HG03066 (cell line): ENCODE data around the gene TNIP2.
"Not testable (repeated sequence)": the region's sequence is repeated elsewhere in the genome, so short reads cannot be mapped to it uniquely, and the experiment has no call there.

Source experiments
- ATAC-seq: cut with Tn5 transposase; IDR thresholded peaks from one replicate; pipeline ENCODE4 v1.9.1; 2021; ENCODE audit warnings: low read depth; ENCODE audit not compliant: unreplicated experiment

Gene TNIP2

DNA sequence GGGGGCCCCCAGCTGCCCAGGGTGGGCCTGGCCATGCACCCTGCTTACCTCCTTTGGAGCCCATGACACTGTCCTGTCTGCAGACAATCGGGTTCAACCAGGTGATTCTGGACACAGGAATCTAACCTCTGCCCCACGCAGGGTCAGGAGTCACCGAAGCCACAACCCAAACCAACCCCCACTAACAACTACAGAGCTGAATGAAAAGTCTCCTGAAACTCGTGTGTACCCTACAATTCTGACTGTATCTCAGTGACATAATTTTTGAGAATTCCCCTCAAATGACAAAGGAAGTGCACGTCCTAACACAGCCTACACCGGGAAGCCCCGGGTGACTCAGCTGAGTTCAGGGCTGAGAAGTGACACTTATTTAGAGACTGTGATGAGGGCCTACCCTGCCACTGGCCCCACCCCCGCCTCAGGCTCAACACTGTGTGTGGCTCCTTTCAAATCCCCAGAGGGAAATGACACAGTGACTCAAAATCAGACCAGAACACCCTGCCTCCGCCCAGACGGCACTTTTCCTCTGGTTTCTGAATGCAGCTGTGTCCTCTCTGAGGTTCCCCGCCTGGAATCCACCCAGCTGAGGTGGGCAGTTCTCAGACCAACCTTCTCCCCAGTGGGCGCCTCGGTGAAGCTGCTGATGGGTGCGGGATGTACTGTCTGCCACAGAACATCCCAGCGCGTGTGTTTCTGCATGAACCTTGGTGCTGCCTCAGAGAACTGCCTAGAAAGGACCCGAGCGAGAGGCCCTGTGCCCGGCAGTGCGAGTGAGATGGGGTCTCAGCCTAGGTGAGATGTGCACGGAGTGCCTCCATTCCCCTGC lies 9.9 kb downstream of the TNIP2 start:
- peak; percentile 92 for ATAC-seq

DNA sequence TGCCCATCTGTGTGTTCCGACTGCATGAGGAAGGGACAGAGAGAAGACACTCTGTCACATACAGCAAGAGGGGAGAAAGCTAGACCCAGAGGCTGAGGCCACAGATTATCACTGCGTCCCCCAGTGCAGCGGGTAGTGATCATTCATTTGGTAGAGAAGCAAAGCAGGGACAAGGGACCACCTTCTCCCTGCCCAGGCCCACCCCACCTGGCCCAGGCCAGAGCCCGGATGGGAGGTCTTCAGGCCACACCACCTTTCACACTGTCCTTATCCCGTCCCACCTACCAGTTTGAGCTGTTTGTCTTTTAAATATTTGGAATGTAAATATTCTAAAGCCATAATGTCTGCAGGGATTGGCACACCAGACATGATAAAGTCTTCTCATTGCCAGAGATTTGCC lies 10.6 kb downstream of the TNIP2 start:
- ATAC-seq, result no peak

DNA sequence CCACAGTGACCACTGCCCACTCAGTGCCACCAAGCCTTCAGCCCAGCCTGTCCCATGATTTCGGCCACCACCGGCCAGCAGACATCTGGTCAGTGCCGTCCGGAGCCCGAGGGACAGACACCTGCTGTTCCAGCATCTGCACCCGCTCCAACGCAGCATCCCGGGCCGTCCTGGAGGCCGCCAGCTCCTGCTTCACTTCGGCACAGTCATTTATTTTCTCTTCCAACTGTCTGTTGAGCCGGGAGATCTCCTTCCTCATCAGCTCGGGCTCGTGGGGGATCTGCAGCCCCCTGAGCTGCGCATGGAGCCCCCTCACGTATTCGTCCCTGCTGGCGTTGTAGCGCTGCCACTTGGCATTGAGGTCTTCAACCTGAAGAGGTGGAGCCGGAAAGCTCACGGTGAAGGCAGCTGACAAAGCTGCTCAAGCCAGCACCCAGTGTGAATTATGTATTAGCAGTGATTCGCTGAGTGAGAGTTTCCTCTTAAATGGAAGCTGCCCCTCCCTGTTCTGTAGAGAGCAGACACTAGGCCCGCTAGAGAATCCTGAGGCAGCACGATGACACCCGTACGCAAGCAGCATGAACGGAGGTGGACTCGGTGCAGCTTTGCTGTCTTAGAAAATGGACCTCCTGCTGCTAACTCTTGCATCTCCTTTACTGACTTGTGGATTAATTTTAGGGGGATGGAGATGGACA lies 11.4 kb downstream of the TNIP2 start:
- ATAC-seq, result no peak

DNA sequence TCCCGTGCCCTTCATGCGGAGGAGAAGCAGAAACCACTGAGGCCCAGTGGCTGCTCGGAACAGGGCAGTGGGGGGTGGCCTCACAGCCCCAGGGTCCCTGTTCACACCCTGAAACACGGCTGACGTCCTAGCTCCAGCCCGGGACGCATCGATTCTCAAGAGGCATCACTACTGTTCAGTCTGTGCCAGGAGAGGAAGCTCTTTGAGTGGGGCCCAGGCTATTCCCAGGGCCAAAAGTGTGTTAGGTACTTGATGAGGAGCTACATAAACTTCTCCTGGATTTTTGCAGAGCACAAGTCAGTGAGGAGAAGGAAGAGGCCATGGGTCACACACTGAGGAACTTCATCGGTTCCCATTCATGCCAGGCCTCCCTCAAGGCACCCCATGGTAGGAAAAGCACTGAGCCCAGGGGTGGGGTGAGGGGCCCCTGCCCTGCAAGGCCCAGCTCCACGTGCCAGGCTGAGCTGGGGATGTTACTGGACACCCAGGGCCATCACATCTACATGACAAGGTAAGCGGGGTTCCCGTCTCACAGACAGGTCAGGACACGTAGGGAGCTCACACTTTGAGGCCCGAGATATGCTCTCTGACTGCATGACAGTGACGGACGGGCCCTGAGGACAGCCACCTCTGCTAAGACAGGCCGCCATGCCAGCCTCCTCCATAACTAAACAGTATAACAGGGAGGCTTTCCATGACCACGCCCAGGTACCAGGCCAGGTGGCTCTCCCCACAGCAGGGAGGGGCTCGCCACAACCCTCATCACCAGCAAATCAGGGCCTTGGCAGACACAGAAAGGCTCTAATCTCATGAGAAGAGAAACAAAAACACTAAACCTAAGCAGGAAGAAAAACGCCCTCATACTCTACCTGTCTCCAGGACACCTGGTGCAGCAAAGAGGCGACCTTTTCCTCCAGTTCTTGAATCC lies 12.4 kb downstream of the TNIP2 start:
- ATAC-seq, result no peak

DNA sequence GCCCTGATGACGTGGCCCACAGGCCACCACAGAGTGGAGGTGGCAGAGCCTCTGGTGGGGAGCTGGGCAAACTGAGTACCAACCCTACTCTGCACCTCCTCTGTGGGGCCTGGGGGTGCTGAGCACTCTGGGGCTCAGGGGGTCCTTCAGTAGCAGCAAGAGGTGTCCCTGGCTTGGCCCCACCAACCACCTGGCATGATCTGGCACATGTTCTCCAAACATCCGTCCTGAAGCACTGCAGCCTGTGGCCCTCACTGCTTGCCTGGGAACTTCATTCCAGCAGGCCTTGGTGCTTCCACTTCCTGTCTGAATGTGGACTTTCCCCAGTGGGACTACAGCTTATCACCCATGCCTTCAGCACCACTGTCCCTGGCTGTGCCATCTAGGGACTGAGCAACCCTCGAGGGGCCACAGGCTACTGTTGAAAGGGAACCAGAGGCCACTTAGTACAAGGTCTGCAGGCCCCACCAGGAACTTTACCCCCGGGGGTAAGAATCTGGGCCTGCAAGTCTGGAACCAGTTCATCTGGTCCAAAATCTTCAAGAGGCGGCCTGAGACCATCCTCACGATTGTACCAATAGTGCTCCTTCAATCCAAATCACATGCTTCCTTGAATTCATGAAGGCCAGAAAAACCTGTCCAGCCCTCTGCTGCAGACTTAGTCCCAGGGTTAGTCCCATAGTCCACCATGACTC lies 13.2 kb downstream of the TNIP2 start:
- no peak for ATAC-seq

DNA sequence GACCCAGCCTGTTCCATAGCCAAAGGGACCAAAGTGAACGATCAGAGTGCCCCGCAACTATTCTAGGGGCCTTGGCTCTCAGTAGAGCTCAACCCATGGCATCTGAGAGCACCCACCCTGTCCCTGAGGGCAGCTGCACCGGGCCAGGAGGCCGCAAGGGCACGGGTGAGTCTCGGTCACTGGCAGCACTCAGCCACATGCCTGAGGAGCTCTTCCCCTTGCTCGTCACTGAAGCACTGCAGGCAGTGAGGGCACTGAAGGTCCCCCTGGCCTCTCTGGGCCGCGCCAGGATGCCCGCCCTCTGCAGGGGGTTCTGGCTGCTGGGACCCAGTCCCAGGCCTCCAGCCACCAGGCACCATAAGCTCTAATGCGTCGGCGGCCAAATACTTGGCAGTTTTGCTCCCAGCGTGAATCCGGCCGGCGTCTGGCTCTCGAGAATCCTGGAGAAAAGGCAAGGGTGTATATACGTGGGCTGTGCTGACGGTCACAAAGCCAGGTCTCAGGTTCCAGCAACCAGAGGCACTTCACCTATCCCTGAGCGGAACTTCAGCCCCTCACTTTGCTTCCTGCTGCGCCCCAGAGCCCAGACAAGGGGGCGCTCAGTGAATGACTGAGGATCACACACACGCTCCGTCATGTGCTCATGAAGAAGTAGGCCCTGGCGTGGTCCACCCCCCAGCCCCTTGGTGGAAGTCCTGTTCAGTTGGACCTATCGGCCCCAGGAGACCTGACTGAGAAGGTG lies 13.9 kb downstream of the TNIP2 start:
- no peak for ATAC-seq

GRCh38 chr4:2741626-2742025 lies 14.5 kb downstream of the TNIP2 start:
- no peak for ATAC-seq

DNA sequence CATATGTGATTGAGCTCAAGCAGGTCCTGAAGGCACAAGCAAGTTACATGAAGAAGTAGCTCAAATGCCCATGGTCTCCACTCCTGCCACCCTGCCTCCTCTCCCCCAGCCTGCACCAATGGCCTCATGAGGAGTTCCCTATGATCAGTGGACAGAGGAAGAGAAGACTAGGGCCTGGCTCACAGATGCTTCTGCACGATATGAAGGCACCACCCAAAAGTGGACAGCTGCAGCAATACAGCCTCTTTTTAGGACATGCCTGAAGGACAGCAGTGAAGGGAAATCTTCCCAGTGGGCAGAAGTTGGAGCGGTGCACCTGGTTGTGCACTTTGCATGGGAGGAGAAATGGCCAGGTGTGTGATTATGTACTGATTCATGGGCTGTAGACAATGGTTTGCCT lies 17.8 kb downstream of the TNIP2 start:
- ATAC-seq, result not testable (repeated sequence)

- no peak for ATAC-seq
These were observed 20.3 kb downstream of the TNIP2 start for GRCh38 chr4:2735869-2736268.

- ATAC-seq, result no peak
These were observed 21.5 kb downstream of the TNIP2 start for GRCh38 chr4:2734612-2735011.

GRCh38 chr4:2733844-2734574 lies 22.1 kb downstream of the TNIP2 start:
- no peak for ATAC-seq

GRCh38 chr4:2733001-2733843 lies 22.9 kb downstream of the TNIP2 start:
- ATAC-seq, result no peak

DNA sequence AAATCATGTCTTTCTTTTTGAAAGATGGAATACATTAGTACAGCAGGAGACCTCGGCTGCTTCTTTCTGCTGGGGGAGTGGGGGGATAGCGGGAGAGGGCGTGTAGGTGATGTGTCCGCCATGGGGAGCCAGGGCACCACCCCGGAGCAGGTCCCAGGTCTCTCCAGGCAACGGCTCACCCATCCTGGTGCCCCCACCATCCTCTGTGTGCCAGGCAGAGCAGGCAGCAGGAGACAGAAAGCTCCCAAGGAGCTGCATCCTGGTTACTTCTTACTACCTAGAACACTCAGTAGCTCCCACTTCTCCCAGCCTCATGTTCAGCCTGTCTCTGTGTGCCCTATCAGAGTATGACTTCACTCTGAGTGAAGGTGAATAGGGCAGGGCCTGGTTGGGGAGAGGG lies 23.6 kb downstream of the TNIP2 start:
- no peak for ATAC-seq

DNA sequence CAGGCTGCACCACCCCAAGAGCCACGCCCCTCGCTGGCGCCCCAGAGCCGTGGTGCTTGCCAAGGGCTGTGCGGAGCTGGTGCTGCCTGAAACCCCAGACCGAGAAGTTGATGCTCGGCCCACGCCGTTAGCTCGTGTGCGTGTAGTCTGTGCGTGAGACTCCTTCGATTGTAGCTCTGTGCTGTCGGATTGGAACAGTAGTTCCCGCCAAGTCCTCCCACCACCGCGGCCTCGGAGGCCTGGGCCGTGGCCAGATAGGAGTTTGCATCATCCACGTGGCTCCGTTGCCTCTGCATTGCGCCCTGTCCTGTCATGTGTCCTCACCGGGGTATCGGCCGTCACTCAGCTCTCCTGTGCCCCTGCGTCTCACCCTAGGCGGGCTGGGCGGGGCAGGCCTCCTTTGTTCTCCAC lies 24.2 kb downstream of the TNIP2 start:
- no peak for ATAC-seq

DNA sequence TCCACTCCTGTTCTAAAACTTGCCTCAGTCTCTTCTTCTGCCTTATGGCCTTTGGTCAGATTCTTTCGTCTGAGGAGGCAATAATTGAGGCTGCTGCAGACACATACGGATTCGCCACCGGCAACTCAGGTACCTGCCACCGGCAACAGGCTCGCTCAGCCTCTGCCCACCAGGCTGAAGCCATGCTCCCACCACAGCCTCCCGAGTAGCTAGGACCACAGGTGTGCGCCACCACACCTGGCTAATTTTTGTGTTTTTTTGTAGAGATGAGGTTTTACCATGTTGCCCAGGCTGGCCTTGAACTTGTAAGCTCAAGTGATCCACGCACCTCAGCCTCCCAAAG lies 26.6 kb downstream of the TNIP2 start:
- ATAC-seq, result no peak

DNA sequence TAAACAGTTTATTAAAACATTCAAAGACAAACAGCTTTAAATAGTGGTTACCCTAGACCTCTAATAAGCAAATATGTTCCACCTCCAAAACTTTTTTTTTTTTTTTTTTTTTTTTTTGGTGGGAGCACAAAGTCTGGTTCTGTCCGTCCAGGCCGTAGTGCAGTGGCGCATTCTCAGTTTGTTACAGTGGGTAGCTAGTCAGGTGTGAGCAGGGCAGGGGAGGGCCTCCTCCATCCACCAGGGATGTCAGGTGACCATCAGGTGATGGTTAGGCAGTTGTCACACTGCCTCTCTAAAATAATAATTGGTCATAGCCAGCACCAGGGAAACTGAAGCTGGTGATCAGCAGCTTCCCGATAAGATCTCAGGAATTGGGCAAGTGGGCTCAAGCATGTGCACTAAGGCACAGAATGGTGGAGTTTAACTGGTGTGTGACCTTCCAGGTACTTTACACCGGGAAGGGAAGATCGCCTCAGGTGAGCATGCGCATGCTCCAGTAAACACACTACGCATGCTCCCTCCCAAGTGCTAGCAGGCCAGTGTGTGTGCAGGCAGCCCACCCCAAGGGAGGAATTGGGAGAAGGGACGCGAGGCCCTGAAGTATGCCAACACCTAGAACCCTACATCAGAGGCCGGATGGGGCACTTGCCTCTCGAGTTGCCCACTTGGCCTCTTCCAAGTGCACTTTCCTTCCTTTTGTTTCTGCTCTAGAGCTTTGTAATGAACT lies 27.2 kb downstream of the TNIP2 start:
- ATAC-seq, result no peak

DNA sequence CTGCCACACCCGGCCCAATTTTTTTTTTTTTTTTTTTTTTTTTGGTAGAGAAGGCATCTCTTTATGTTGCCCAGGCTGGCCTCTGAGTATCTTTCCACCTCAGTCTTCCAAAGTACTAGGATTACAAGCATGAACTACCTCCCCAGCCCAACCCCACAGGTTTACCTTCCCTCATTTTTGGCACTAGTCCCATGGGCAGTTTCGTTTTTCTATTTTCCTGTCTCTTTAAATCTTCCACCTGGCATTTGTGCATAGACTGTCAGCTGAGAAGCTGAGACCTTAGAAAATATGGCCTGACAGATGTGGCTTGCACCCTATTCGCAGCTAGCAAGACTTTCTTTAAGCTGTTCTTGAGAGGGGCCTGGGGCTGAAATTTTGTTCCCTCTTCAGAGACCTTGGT lies 27.9 kb downstream of the TNIP2 start:
- ATAC-seq, result no peak

DNA sequence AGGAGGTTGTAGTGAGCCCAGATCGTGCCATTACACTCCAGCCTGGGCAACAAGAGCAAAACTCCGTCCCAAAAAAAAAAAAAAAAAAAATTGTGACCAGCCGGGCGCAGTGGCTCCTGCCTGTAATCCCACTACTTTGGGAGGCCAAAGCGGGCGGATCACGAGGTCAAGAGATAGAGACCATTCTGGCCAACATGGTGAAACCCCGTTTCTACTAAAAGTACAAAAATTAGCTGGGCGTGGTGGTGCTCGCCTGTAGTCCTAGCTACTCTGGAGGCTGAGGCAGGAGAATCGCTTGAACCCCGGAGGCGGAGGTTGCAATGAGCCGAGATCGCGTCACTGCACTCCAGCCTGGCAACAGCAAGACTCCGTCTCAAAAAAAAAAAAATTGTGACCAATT lies 29.3 kb downstream of the TNIP2 start:
- ATAC-seq, result not testable (repeated sequence)
